Gastroesophageal sphincter (tissue), 4 donors: Measurements from ENCODE around the gene NCR3LG1. TPM values are rescaled to one million over a fixed set of nuclear protein-coding genes. Genes with fewer than 3 reads are reported as not detected.

Experiments used
- ATAC-seq: fragments of 150-250 bp; one replicate; pipeline ENCODE4 v1.9.1; 2016; ENCODE audit warnings: mild to moderate bottlenecking, moderate library complexity
- H3K27ac ChIP-seq, 4 donors: fragments of 200-600 bp; sonication (generic) in 3 of 4; 1 replicate in 3 of 4; 2 replicates in 1 of 4; pipeline ENCODE4 v1.5.1; 2016 to 2019
- H3K27me3 ChIP-seq: fragments of 200-600 bp; sonication (generic); one replicate; pipeline ENCODE4 v1.5.1; 2019
- H3K36me3 ChIP-seq, 2 donors: fragments of 200-600 bp; sonication (generic); one replicate each; pipeline ENCODE4 v1.5.1; 2019; ENCODE audit warnings: control low read depth in 1 of 2
- H3K4me1 ChIP-seq, 3 donors: fragments of 200-600 bp; sonication (generic); 1 replicate in 2 of 3; 2 replicates in 1 of 3; pipeline ENCODE4 v1.5.1; 2016 to 2019; ENCODE audit warnings: control low read depth in 2 of 3
- H3K4me3 ChIP-seq, 2 donors: fragments of 200-600 bp; sonication (generic); one replicate each; pipeline ENCODE4 v1.5.1; 2019; ENCODE audit warnings: mild to moderate bottlenecking in 1 of 2, moderate library complexity in 1 of 2
- H3K9me3 ChIP-seq, 3 donors: fragments of 200-600 bp; sonication (generic); one replicate each; pipeline ENCODE4 v1.5.1; 2017 to 2019; ENCODE audit warnings: control low read depth in 2 of 3
- EP300 ChIP-seq: sonication (generic); formaldehyde crosslinking; IDR thresholded peaks from one replicate; pipeline ENCODE4 v1.6.1; 2017; ENCODE audit warnings: antibody characterized with exemption, mild to moderate bottlenecking
- POLR2A ChIP-seq, 2 donors: fragments of 450-650 bp; IDR thresholded peaks; one replicate each; pipeline ENCODE4 v1.6.1; 2017; ENCODE audit warnings: antibody characterized with exemption in 2 of 2, mild to moderate bottlenecking in 2 of 2, moderate library complexity in 1 of 2
- POLR2AphosphoS5 ChIP-seq: sonication (generic); formaldehyde crosslinking; IDR thresholded peaks from one replicate; pipeline ENCODE4 v1.6.1; 2017; ENCODE audit warnings: antibody characterized with exemption
- WGBS, 2 donors: methylation state at CpG; one replicate each; pipeline ENCODE4 v1.1.5; 2018; ENCODE audit warnings: low coverage in 1 of 2; 5-methylcytosine and 5-hydroxymethylcytosine counted together
- total RNA-seq, 4 donors: library from RNA; depleted of rRNA; stranded (reverse); fragments of >200 nt; gene quantifications; one replicate each; pipeline ENCODE4 v1.1.0, GENCODE V29; 2016
- TF ChIP-seq, protein P1 (sequence below), 4 experiments: fragments of 200-600 bp in 2 of 4; fragments of 450-650 bp in 2 of 4; sonication (generic) in 1 of 4; IDR thresholded peaks; one replicate each; pipeline ENCODE4 v1.5.1; 2017 to 2019; ENCODE audit warnings: antibody characterized with exemption in 4 of 4, mild to moderate bottlenecking in 2 of 4, moderate library complexity in 2 of 4

NCR3LG1 gene
- total RNA-seq, 4 donors from 2014 or later: 2.7 to 4.7 (median 3.9) TPM

DNA sequence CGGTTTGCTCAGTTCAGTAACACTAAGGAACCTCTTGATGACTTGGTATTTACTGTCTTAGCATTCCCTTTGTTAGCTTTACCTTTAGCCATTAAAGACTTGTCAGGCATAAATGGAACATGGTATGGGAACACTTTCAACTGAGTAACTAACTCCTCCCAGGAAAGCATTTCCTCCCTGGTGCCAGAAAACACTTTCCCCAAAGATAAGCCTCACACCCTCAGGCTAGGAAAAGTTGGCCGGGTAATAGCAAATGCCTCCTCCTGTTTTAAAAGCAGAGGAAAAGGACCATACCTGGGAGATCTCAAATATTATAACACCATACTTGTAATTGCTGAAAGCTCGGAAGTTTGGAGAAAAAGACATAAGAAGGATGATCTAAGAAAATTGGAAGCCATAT is 24.9 kb downstream of the NCR3LG1 start:
- Histone ChIP-seq H3K27me3 (no peaks in the 10 kb centered on the region), H3K4me3 (no peak overlapping the region), H3K27ac (no peak overlapping the region), H3K4me1 (no peaks in the 10 kb centered on the region), H3K9me3 (peaks cover 0 to 25% (median 4%) of the 10 kb centered on the region in 3 donors), H3K36me3 (peaks cover 0 to 84% of the 10 kb centered on the region in 2 donors)
- ATAC-seq: no peak
- 80 to 86% methylated on average over 1 to 3 of the region's 3 CpGs for WGBS, 2 donors
- TF ChIP-seq POLR2A (IDR thresholded peaks at IDR 0.05) (no peak), POLR2AphosphoS5 (no peak), EP300 (no peak)
- TF ChIP-seq, protein P1, sequence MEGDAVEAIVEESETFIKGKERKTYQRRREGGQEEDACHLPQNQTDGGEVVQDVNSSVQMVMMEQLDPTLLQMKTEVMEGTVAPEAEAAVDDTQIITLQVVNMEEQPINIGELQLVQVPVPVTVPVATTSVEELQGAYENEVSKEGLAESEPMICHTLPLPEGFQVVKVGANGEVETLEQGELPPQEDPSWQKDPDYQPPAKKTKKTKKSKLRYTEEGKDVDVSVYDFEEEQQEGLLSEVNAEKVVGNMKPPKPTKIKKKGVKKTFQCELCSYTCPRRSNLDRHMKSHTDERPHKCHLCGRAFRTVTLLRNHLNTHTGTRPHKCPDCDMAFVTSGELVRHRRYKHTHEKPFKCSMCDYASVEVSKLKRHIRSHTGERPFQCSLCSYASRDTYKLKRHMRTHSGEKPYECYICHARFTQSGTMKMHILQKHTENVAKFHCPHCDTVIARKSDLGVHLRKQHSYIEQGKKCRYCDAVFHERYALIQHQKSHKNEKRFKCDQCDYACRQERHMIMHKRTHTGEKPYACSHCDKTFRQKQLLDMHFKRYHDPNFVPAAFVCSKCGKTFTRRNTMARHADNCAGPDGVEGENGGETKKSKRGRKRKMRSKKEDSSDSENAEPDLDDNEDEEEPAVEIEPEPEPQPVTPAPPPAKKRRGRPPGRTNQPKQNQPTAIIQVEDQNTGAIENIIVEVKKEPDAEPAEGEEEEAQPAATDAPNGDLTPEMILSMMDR (IDR thresholded peaks at IDR 0.05): no peak

DNA sequence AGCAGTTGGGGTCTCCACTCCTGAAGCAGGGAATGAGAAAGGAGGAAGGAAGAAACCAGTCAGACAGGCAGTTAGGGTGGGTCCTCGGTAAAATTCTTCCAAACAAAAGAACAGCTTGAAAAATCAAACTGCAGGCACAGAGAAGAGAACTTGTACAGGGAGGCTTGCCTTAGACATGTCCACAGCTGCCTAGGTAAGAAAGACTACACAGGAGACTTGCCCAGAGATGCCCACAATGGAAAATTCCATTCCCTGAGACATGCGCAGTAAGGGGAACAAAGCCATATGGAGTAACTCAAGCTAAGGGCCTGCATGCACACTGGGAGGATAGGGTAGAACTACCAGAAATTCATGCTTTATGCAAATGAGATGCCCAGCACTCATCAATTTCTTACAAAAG is 27.1 kb downstream of the NCR3LG1 start:
- no peak overlapping the region for H3K27ac ChIP-seq
- peaks cover 0 to 4% (median 0%) of the 10 kb centered on the region in 3 donors for H3K9me3 ChIP-seq
- H3K4me3 ChIP-seq: no peak overlapping the region
- ATAC-seq: no peak
- TF ChIP-seq, protein P1 (IDR thresholded peaks at IDR 0.05): no peak
- no peak for TF ChIP-seq POLR2AphosphoS5
- TF ChIP-seq POLR2A (IDR thresholded peaks at IDR 0.05): no peak
- no peak for TF ChIP-seq EP300
- no peaks in the 10 kb centered on the region for H3K27me3 ChIP-seq
- H3K4me1 ChIP-seq: peaks cover 0 to under 1% (median 0%) of the 10 kb centered on the region in 3 donors
- peaks cover 0 to 63% of the 10 kb centered on the region in 2 donors for H3K36me3 ChIP-seq
- WGBS, 2 donors: 70 to 75% methylated on average over 2 of the region's 2 CpGs

DNA sequence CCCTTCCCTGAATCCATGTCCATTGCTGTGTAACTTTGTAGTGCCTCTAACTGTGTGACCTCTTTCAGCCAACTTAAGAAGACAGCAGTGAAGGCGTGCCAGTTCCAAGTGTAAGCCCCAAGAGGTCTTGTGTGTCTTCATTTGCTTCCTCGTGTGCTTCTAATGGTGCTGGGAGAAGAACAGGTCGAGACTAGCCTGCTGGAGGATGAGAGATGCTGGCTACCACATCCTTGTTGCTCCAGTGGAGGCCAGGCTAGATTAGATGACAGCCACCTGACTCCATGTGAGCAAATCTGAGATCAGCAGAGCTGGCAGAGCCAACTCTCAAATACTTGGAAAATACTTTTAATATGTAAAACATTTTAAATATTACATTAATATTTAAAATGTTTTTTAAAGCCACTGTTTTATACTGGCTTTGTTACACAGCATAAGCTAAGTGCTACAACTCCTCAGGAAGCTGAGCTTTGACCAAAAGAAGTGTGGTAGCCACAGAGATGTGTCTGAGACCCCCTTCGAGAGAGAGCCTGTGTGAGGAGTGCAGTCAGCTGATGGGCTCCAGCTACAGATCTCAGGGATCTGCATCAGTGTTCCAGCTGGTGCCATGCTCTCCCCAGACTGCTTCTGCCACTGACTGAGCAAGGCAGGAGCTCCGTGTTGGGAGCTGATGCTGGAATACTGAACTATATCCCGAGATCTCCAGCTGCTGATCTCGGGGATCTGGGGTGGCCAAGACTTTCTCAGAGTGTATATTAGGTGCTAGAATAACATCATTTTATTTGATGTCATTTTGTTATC is 28.0 kb downstream of the NCR3LG1 start:
- TF ChIP-seq, protein P1 (IDR thresholded peaks at IDR 0.05): no peak
- TF ChIP-seq POLR2A (IDR thresholded peaks at IDR 0.05) (no peak), POLR2AphosphoS5 (no peak), EP300 (no peak)
- H3K27ac ChIP-seq: no peak overlapping the region
- peaks cover 0 to 7% (median 0%) of the 10 kb centered on the region in 3 donors for H3K4me1 ChIP-seq
- H3K4me3 ChIP-seq: no peak overlapping the region
- 70 to 85% methylated on average over 3 to 4 of the region's 7 CpGs for WGBS, 2 donors
- peaks cover 0 to 54% of the 10 kb centered on the region in 2 donors for H3K36me3 ChIP-seq
- H3K9me3 ChIP-seq: no peaks in the 10 kb centered on the region
- H3K27me3 ChIP-seq: no peaks in the 10 kb centered on the region
- ATAC-seq: no peak

DNA sequence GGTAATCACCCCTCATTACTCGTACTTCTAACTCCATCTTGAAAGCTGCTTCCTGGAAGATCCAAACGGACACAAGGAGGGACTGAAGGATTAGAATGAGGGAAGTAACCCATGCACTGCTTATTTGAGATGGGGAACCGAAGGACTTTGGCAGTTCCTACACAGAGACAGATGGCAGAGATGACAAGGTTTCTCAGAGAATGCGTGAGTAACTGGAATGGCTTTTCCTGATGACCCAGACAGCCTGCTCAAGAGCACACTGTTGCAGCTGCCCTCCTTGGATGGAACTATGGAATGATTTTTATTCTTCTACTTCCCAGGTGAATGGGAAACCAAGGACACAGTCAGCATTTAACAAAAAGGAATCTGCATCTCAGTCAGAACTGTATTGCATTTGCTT is 29.6 kb downstream of the NCR3LG1 start:
- H3K36me3 ChIP-seq: peaks cover 0 to 38% of the 10 kb centered on the region in 2 donors
- ATAC-seq: no peak
- H3K27ac ChIP-seq: no peak overlapping the region
- peaks cover 0 to 16% (median under 1%) of the 10 kb centered on the region in 3 donors for H3K4me1 ChIP-seq
- H3K9me3 ChIP-seq: no peaks in the 10 kb centered on the region
- WGBS, 2 donors: 78 to 80% methylated on average over 2 of the region's 4 CpGs
- no peak overlapping the region for H3K4me3 ChIP-seq
- no peak for TF ChIP-seq POLR2AphosphoS5
- no peak for TF ChIP-seq POLR2A (IDR thresholded peaks at IDR 0.05)
- no peak for TF ChIP-seq EP300
- TF ChIP-seq, protein P1 (IDR thresholded peaks at IDR 0.05): no peak
- H3K27me3 ChIP-seq: no peaks in the 10 kb centered on the region
